T1000 (cell line): ENCODE data around the gene SNTN.

ENCODE experiments used
- DNase-seq: peaks from one replicate; lab custom pipeline; 2025; ENCODE audit warnings: mixed read lengths; lab: John Stamatoyannopoulos, UW

SNTN gene

GRCh38 chr3:63674586-63674985 lies 22.1 kb downstream of the SNTN start:
- no peak for DNase-seq

GRCh38 chr3:63679186-63679585 lies 26.7 kb downstream of the SNTN start:
- no peak for DNase-seq

- no peak for DNase-seq
Measured at GRCh38 chr3:63684081-63684480, 31.6 kb downstream of the SNTN start.

GRCh38 chr3:63685340-63685739 lies 32.9 kb downstream of the SNTN start:
- DNase-seq, result no peak

- DNase-seq, result no peak
Measured at GRCh38 chr3:63687278-63688225, 35.1 kb downstream of the SNTN start.

GRCh38 chr3:63689285-63689684 lies 36.8 kb downstream of the SNTN start:
- DNase-seq, result no peak

DNA sequence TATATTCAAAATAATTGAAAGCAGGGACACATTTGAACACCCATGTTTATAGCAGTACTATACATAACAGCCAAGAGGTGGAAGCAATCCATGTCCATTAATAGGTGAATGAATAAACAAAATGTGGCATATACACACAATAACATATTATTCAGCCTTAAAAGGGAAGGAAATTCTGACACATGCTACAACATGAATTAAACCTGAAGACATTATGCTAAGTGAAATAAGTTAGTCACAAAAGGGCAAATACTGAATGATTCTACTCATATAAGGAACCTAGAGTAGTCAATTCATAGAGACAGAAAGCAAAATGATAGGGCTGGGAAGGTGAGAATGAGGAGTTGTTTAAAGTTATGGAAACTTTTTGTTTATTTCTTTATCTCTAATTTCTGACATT lies 40.9 kb downstream of the SNTN start:
- no peak for DNase-seq

- no peak for DNase-seq
Measured at GRCh38 chr3:63705092-63705645, 52.7 kb downstream of the SNTN start.

- DNase-seq, result no peak
Measured at GRCh38 chr3:63706321-63707085, 54.0 kb downstream of the SNTN start.

DNA sequence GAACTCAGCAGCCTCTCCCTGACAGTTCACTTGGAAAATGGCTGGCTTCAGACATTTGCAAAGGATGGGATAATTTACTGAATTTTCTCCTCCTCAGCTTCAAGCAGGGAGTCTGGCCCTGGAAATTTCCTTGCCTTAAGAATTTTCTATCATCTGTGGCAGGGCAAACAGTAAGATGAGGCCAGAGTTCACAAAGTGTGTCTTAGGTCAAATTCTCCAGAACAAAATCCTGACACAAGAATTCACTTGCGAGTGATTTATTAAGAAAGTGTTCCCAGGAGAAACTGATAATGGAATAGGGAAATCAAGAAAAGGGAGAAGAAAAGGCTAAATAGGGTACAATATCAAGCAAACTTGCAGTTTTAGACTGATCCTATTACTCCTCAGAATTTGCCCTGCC lies 55.3 kb downstream of the SNTN start:
- no peak for DNase-seq

GRCh38 chr3:63709576-63709975 lies 57.1 kb downstream of the SNTN start:
- no peak for DNase-seq
